NOMO-1 treated with dmso at 0.1 percent for 144 hours (cell line): ENCODE data around the gene MAPKAP1.
"Not testable (repeated sequence)": the region's sequence is repeated elsewhere in the genome, so short reads cannot be mapped to it uniquely, and the experiment has no call there.

Experiments
- DNase-seq: peaks from one replicate; lab custom pipeline; 2025; ENCODE audit not compliant: unreplicated experiment; lab: John Stamatoyannopoulos, UW

MAPKAP1 gene

GRCh38 chr9:125570246-125570645 lies 136.8 kb downstream of the MAPKAP1 start:
- DNase-seq, result no peak

DNA sequence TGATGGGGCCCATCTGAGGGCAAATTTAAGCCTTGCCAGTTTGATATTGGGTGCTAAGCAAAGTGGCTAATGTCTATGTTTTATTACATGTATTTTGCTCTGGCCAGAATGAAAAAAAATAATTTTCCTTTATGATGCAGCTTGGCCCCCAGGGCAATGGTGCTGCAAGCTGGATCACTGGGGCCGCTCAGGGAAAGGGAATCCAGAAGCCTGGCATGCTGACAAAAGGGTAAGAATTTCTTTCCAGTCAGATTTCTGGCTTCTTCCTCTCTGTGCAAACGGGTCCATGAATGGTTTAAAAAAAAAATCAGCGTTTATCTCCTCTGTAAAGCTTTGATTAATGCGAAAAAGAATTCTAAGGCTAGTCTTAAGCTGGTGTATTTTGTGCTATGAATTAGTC lies 138.4 kb downstream of the MAPKAP1 start:
- no peak for DNase-seq

GRCh38 chr9:125566051-125566450 lies 141.0 kb downstream of the MAPKAP1 start:
- not testable (repeated sequence) for DNase-seq

- DNase-seq, result no peak
These were observed 141.9 kb downstream of the MAPKAP1 start for GRCh38 chr9:125565126-125565525.

DNA sequence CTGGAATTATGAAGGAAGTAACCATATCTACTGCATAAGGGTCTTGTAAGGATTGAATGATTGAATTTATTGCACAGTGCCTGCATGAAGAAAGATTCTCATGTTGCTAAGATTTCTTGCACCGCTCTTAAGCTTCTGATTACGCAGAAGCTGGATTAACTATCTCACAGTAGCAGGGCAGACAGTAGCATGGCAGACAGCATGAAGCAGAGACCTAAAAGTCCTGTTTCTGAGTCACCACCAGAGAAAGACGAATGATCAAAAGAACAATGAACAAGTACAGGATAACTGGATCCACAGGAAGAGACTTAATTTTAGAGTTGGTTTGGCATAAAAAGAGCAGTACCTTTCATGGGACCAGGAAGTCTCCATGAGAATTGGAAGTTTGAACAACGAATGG lies 142.4 kb downstream of the MAPKAP1 start:
- no peak for DNase-seq

DNA sequence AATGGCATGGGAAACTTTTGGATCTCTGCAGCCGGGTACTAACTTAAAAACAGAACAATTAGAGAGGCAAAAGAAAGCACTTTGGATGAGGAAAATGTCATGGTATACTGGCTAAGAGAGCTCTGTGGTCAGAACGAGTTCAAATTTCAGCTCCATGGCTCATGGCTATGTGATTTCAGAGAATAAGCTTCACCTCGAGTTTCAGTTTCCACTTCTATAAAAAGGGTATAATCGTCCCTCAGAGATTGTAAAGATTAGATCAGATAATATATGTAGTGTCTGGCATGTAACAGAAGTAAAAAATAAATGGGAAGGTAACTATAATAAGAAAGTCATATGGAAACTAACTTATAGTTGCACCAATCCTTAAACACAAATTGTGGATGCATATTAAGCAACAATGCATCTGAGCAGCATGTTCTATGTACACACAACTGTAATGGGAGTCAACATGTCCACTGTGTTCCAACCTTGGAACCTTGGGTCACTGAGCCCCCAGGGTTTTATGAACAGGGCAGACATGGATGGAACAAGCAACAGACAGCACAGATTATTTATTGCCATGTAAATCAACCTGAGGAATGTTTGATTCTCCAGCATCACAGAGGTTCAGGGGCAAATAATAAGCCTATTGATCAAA lies 145.4 kb downstream of the MAPKAP1 start:
- no peak for DNase-seq

DNA sequence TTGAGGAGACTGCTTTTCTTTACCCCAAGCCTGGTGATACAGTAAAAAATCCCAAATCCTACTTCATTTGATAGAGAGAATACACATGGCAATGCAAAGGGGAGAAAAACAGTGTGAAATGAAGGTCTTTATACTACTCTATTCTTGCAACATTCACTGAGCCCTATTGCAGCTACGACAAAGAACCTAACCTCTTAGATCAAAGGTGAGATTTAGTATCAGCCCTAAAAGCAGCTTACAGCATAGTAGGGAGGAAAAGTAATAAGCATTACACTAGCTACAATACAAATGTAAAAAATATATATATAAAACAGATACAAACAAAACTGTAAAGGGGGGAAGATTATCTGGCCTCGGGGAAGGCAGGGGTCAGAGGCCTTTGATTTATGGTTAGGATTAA lies 147.1 kb downstream of the MAPKAP1 start:
- no peak for DNase-seq

GRCh38 chr9:125559194-125559593 lies 147.8 kb downstream of the MAPKAP1 start:
- DNase-seq, result no peak

- peak; percentile 27 for DNase-seq
These were observed 148.4 kb downstream of the MAPKAP1 start for GRCh38 chr9:125558453-125559092.

GRCh38 chr9:125556046-125556721 lies 150.8 kb downstream of the MAPKAP1 start:
- DNase-seq, result no peak

DNA sequence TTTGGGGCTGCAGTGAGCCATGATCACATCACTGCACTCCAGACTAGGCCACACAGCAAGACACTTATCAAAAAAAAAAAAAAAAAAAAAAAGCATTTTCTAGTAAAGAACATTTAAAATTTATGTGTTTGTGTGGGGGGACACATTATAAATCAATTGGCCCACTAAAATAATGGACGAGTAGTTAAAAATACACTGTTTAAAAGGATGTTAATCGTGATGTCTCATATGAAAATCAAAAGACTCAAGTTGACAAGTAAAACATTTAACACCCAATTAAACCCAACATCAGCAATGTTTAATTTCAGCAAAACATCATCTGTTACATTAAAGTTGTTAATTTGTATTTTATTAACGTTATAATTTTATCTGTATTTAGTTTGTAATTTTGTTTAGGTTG lies 152.3 kb downstream of the MAPKAP1 start:
- DNase-seq, result no peak

DNA sequence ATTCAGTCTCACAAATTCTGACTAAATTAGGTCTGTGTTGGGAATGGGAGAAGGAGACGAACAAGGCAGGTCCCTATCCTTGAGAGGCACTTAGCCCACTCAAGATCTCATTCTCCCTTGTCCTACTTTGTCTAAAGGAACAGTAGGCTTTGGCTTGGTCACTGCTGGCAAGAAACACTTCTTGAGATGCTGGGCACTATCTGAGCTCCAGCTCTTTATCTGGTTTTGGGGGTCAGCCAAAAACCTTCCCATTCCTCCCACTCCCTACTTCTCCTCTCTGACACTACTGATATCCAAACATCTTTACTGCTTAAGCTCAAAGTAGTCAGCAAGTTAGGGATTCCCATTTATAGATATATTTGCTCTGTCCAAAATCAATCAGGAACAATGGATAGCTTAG lies 155.2 kb downstream of the MAPKAP1 start:
- DNase-seq, result no peak

DNA sequence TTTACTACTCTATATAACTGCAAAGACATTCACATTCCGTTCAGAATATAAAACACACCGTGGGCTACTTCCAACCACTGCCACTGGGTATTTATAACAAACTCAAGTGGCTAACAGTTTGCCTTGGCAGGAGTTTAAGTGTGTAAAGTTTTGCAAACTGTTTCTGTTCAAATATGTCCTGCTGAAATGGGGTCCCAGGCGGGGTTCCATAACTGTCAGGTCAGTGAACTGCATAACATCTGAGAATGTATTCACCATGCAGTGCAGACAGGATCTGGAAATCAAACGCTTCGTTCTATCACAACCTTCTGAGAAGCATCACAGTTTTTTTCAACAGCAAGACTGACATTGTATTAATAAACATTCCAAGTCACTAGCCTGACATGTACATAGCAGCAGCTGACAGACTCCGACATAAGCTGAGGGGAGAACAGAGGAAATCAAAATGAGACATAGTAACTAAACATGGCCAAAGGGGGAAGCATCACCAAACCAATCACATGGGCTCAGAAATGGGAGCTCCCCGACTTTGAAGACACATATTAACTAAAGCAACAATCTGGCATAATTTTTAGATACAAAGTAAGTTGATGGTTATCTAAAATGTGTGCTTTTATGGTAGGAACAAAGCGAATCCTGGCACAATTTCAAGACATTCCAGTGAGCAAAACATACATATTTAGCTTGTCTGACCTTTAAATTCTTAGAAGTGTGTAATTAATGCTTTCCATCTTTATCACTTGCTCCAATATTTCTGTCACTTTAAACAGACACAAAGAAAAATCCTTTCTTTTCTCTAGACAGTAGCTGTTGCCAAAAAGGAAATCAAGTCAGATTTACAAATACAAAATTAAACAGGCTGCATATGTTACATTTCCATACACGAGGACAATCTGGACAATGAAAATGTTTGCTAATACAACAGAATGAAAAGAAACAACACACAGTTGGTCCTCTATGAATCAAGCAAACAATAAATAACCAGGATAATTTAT lies 156.8 kb downstream of the MAPKAP1 start:
- no peak for DNase-seq

- no peak for DNase-seq
These were observed 157.5 kb downstream of the MAPKAP1 start for GRCh38 chr9:125549465-125549871.

GRCh38 chr9:125549039-125549438 lies 158.0 kb downstream of the MAPKAP1 start:
- no peak for DNase-seq

DNA sequence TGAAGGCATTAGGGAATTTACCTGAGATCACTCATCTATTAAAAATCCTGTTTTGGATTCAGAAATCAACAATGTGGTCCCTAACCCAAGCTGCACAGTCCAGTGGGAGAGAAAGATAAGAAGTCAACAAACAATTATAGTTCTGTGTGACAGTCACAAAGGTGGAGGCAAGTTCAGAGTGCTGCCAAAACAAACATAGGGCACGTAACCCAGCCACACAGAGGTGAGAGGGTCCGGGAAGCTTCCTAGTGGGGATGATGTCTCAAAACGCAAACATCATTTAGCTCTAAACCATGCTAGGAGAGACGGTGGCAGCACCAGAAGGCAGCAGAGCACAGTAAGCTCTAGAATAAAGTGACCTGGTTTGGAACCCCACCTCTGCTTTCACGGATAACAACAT lies 158.9 kb downstream of the MAPKAP1 start:
- no peak for DNase-seq

DNA sequence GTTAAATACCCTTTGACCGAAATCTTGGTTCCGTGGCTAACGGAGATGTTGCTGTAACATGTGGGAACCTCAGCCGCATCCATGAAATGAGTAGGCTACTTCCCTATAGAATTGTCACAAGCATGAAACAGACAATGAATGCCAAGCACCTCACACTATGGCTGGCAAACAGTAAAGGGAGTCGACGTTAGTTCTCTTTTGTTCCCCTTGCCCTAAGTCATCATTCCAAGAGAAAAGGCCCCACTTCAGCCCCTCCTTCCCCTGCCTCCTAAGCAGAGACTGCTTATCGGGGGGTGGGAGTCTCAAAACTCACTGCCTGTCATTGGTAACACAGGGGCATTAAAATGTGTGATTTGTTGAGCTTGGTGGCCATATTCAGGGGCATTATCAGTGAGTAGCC lies 159.6 kb downstream of the MAPKAP1 start:
- no peak for DNase-seq

DNA sequence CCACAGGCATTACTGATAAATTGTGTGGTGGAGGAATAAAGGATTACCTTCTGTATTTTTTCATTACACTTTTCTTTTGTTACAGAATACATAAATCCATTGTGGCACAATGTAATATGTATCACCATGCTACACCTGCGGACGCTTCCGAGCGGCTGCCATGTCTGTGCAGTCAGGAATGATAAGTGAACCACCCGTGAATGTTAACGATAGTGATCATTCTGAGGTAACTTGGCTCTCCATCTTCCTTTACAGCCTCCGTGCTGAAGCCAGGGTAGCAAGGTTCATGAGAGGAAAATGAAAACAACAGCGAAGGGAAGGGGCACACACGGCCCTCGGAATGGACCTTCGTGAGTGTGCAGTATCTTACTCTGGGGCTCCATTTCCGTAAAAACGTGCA lies 161.2 kb downstream of the MAPKAP1 start:
- DNase-seq, result no peak

DNA sequence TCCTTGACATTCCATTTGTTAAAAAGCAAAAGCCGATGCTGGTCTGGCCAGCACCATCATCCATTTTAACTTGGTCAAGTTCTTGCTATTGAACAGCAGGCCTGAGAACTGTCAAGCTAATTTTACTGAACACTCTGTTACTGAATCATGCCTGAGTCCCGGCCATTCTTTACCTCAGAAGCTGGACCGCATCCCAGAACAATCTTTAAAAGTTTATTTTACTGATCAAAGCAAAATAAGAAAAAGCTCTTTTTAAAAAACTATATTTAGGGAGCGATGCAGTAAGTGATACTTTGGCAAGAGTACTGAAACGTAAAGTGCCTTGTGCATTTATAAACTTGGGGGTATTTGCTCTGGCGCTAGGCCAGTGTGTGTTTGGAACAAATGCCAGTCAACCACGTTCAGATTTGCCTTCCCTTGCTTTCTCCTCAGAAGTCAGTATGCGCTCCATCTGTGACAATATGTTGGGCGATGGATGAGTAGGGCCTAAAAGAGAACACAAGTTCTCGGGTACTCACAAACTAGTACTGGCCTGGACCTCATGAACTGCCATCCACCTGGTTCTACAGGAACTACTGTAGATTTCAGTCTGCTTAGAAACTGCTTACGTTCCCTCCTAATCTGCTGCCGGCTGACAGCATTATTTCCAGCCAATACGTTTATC lies 161.9 kb downstream of the MAPKAP1 start:
- DNase-seq, result no peak

- DNase-seq, result no peak
These were observed 162.5 kb downstream of the MAPKAP1 start for GRCh38 chr9:125544484-125544883.

- DNase-seq, result no peak
These were observed 165.2 kb downstream of the MAPKAP1 start for GRCh38 chr9:125541840-125542243.
